Neutrophil (primary cell): Measurements from ENCODE around the gene NR0B2.

Source experiments
- H3K27ac ChIP-seq: fragments of 200-600 bp; sonication (generic); 2 replicates; pipeline ENCODE4 v1.5.1; 2016; ENCODE audit warnings: mild to moderate bottlenecking, moderate library complexity
- H3K27me3 ChIP-seq: fragments of 200-600 bp; sonication (generic); 2 replicates; pipeline ENCODE4 v1.6.0; 2016; ENCODE audit warnings: mild to moderate bottlenecking
- H3K36me3 ChIP-seq: fragments of 200-600 bp; sonication (generic); 2 replicates; pipeline ENCODE4 v1.5.1; 2017
- H3K4me1 ChIP-seq, 2 experiments: fragments of 200-600 bp in 1 of 2; sonication (generic) in 1 of 2; 1 replicate in 1 of 2; 2 replicates in 1 of 2; pipeline versions ENCODE4 v1.5.1 to v1.6.1; 2013 to 2016; ENCODE audit warnings: low read depth in 1 of 2, low read length in 1 of 2, mild to moderate bottlenecking in 1 of 2, moderate library complexity in 1 of 2; ENCODE audit not compliant: control insufficient read depth in 1 of 2, insufficient read depth in 1 of 2
- H3K4me3 ChIP-seq, 2 experiments: fragments of 200-600 bp in 1 of 2; sonication (generic) in 1 of 2; 1 replicate in 1 of 2; 2 replicates in 1 of 2; pipeline ENCODE4 v1.5.1; 2013 to 2016; ENCODE audit warnings: low read depth in 1 of 2, low read length in 1 of 2, mild to moderate bottlenecking in 1 of 2, moderate library complexity in 1 of 2
- H3K9me3 ChIP-seq: fragments of 200-600 bp; sonication (generic); 2 replicates; pipeline ENCODE4 v1.5.1; 2016
- CTCF ChIP-seq: fragments of 200-600 bp; sonication (generic); IDR thresholded peaks from 2 replicates; pipeline ENCODE4 v1.5.1; 2016; ENCODE audit warnings: antibody characterized with exemption

The NR0B2 gene

GRCh38 chr1:26957306-26957705, 43.5 kb upstream of the NR0B2 start:
- no peak overlapping the region for H3K27ac ChIP-seq
- H3K4me3 ChIP-seq, result no peak overlapping the region
- no peak for TF ChIP-seq CTCF
- H3K36me3 ChIP-seq, result no peaks in the 10 kb centered on the region
- peaks cover 81% of the 10 kb centered on the region for H3K27me3 ChIP-seq
- H3K4me1 ChIP-seq, result peaks cover 11 to 13% of the 10 kb centered on the region in 2 experiments
- H3K9me3 ChIP-seq, result no peaks in the 10 kb centered on the region

GRCh38 chr1:26956321-26956720, 42.5 kb upstream of the NR0B2 start:
- peaks cover 11 to 13% of the 10 kb centered on the region in 2 experiments for H3K4me1 ChIP-seq
- H3K9me3 ChIP-seq, result no peaks in the 10 kb centered on the region
- no peak overlapping the region for H3K27ac ChIP-seq
- H3K36me3 ChIP-seq, result no peaks in the 10 kb centered on the region
- peaks cover 71% of the 10 kb centered on the region for H3K27me3 ChIP-seq
- no peak for TF ChIP-seq CTCF
- no peak overlapping the region for H3K4me3 ChIP-seq

- Histone ChIP-seq H3K27ac (no peak overlapping the region), H3K9me3 (no peaks in the 10 kb centered on the region), H3K4me3 (no peak overlapping the region), H3K36me3 (no peaks in the 10 kb centered on the region), H3K4me1 (no peaks in the 10 kb centered on the region), H3K27me3 (peaks cover 42% of the 10 kb centered on the region)
- no peak for TF ChIP-seq CTCF
Measured at GRCh38 chr1:26953374-26953773, 39.6 kb upstream of the NR0B2 start.

GRCh38 chr1:26951821-26952497, 38.2 kb upstream of the NR0B2 start:
- Histone ChIP-seq H3K36me3 (peaks cover 2% of the 10 kb centered on the region), H3K4me3 (no peak overlapping the region), H3K27ac (no peak overlapping the region), H3K27me3 (peaks cover 27% of the 10 kb centered on the region), H3K4me1 (no peaks in the 10 kb centered on the region), H3K9me3 (no peaks in the 10 kb centered on the region)
- TF ChIP-seq CTCF, result no peak

GRCh38 chr1:26951216-26951615, 37.4 kb upstream of the NR0B2 start:
- TF ChIP-seq CTCF, result no peak
- Histone ChIP-seq H3K27ac (no peak overlapping the region), H3K36me3 (peaks cover 9% of the 10 kb centered on the region), H3K4me1 (no peaks in the 10 kb centered on the region), H3K9me3 (no peaks in the 10 kb centered on the region), H3K27me3 (peaks cover 20% of the 10 kb centered on the region), H3K4me3 (no peak overlapping the region)
